ENCODE measurements around the gene NALCN.

- TF ChIP-seq FOXM1 (IDR thresholded peaks at IDR 0.05; ENCODE audit: borderline replicate concordance), result no peak
- TF ChIP-seq BHLHE40 (IDR thresholded peaks at IDR 0.05; ENCODE audit: borderline replicate concordance), result no peak
- TF ChIP-seq HDGF (IDR thresholded peaks at IDR 0.05; ENCODE audit: borderline replicate concordance), result no peak
Observed at GRCh38 chr13:101465877-101466276, 49.6 kb upstream of the NALCN start.

All from HEK293T (cell line).